ENCODE measurements around the gene HSD11B1. TPM values are rescaled to one million over a fixed set of nuclear protein-coding genes. Genes with fewer than 3 reads are reported as not detected.
A peak's percentile ranks its signal among the peaks of the same experiment; 100 is the strongest.

Gene HSD11B1
- total and polyA plus RNA-seq, 2 of the 4 experiments (the other 2 are of a cell fraction) = 0.41 to 0.72 TPM

DNA sequence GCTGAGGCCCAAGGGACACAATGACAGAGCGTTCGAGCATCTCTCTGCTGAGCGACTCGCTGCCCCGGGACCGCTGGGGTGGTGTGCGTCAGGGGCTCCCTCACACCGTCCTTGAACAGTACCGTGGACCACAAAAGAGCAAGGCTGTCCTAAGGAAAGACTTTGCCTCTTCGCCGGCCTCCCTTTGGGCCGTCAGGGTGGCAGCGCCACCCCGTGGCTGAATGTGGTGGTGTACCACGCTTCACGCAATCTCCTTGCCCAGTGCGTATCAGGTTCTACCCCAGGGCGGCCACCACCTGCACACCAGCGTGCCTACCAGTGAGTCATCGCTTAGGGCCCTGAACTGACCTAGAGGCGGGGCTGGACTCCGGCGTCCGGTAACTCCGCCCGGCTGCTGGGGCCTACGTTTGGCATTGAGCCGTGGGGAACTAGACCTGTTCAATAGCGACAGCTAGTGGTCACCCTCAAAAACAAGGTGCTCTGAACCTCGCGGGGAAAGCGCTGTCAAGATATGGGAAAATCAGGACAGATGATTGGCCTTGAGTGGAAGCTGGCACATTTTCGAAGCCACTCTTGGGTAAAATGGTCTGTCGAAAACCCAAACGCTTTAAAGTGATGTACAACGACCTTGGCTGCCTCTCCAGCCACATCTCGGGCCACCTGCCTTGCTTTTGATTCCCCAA, 43.1 kb downstream of the HSD11B1 start (continued):
- TF ChIP-seq MXI1 (IDR thresholded peaks at IDR 0.05; ENCODE audit: borderline replicate concordance, low read depth, low read length) (no peak), MAFK (IDR thresholded peaks at IDR 0.05; ENCODE audit: low read depth, low read length) (no peak)

DNA sequence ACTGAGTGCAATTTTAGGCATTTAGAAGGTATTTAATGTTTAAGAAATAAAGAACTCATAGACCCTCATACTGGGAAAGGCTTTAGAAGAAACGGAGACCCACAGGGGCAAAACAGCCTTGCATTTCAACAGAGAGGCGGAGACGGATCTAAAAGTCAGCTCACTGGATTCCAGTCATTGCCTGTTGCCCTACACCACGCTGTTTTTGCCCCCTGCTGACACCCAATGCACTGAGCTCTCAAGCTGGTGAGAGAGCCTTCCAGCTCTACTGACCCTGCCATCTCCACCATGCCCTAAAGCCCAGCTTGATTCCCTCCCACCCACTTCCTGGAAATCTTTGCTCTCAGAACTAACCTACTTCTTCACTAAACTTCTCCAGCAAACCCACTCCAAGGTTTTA, 44.0 kb downstream of the HSD11B1 start:
- H3K14ac ChIP-seq (replicated peaks; ENCODE audit: low read depth, low read length) = no peak overlapping the region
- no peak overlapping the region for H3K27ac ChIP-seq (ENCODE audit: insufficient read depth, low read length)
- in situ Hi-C loops (cut with MboI; ENCODE audit: low sequenced_read_pairs) (no loop called here), intact Hi-C loops (cut with micrococcal nuclease) (loop anchor here (1.0 to 5.0 kb wide), 2 partner anchors 101 to 179 kb away; no protein-coding TSS in a partner anchor), dilution Hi-C loops (cut with HindIII; ENCODE audit: low sequenced_read_pairs, unreplicated experiment) (no loop called here)
- no peaks in the 10 kb centered on the region for H3K9me3 ChIP-seq (ENCODE audit: control insufficient read depth, insufficient read depth, low read length)
- no peak overlapping the region for H2BK120ac ChIP-seq (ENCODE audit: low read depth, low read length)
- H4K8ac ChIP-seq (ENCODE audit: low read depth in 2 of 2, low read length in 2 of 2) = no peak overlapping the region
- H4K20me1 ChIP-seq (ENCODE audit: insufficient read depth, low read length) = no peaks in the 10 kb centered on the region
- H3K4me3 ChIP-seq (ENCODE audit: insufficient read depth, low read depth, low read length) = no peak overlapping the region
- H3K36me3 ChIP-seq (ENCODE audit: control insufficient read depth, insufficient read depth, low read length) = no peaks in the 10 kb centered on the region
- H4K91ac ChIP-seq (ENCODE audit: insufficient read depth, low read depth, low read length) = no peak overlapping the region
- H3K18ac ChIP-seq (ENCODE audit: low read depth, low read length) = no peak overlapping the region
- no peak for ATAC-seq (ENCODE audit: low read depth)
- H2AK5ac ChIP-seq (ENCODE audit: low read depth, low read length) = 0 out of 2 replicates have a peak overlapping the region, but pooled peaks have one; percentile 13
- H3K23ac ChIP-seq (ENCODE audit: low read depth, low read length) = no peak overlapping the region
- 0 out of 2 replicates have a peak, but pooled peaks cover 3% of the 10 kb centered on the region for H3K9me1 ChIP-seq (ENCODE audit: insufficient read depth, low read length)
- H3K4me2 ChIP-seq (ENCODE audit: low read depth, low read length) = no peak overlapping the region
- 0 out of 2 replicates have a peak, but pooled peaks cover 1% of the 10 kb centered on the region for H3K27me3 ChIP-seq (ENCODE audit: control insufficient read depth, insufficient read depth, low read length)
- DNase-seq = no peak
- H2AFZ ChIP-seq (replicated peaks; ENCODE audit: low read length, poor library complexity) = peak overlapping the region; percentile 82
- ChIA-PET POLR2A (ENCODE audit: unreplicated experiment) (no interaction called here), CTCF (interaction anchor here (1.1 to 1.4 kb wide), 3 partner anchors 11 to 99 kb away, joined by 3 to 10 read pairs (median 5); no protein-coding TSS in a partner anchor)
- no peak overlapping the region for H2BK5ac ChIP-seq (ENCODE audit: low read depth, low read length, poor library complexity, severe bottlenecking)
- TF ChIP-seq FOS (IDR thresholded peaks at IDR 0.05; ENCODE audit: low read depth, low read length) = no peak
- no peak for TF ChIP-seq RFX5 (IDR thresholded peaks at IDR 0.05; ENCODE audit: low read depth, low read length)
- TF ChIP-seq RCOR1 (IDR thresholded peaks at IDR 0.05; ENCODE audit: insufficient replicate concordance, low read length) = no peak
- TF ChIP-seq, protein P1, sequence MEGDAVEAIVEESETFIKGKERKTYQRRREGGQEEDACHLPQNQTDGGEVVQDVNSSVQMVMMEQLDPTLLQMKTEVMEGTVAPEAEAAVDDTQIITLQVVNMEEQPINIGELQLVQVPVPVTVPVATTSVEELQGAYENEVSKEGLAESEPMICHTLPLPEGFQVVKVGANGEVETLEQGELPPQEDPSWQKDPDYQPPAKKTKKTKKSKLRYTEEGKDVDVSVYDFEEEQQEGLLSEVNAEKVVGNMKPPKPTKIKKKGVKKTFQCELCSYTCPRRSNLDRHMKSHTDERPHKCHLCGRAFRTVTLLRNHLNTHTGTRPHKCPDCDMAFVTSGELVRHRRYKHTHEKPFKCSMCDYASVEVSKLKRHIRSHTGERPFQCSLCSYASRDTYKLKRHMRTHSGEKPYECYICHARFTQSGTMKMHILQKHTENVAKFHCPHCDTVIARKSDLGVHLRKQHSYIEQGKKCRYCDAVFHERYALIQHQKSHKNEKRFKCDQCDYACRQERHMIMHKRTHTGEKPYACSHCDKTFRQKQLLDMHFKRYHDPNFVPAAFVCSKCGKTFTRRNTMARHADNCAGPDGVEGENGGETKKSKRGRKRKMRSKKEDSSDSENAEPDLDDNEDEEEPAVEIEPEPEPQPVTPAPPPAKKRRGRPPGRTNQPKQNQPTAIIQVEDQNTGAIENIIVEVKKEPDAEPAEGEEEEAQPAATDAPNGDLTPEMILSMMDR (conservative IDR thresholded peaks at IDR 0.05; ENCODE audit: low read depth, low read length) = no peak
- no peak for TF ChIP-seq POLR2A (IDR thresholded peaks at IDR 0.05; ENCODE audit: low read depth, low read length)
- TF ChIP-seq, protein P2, sequence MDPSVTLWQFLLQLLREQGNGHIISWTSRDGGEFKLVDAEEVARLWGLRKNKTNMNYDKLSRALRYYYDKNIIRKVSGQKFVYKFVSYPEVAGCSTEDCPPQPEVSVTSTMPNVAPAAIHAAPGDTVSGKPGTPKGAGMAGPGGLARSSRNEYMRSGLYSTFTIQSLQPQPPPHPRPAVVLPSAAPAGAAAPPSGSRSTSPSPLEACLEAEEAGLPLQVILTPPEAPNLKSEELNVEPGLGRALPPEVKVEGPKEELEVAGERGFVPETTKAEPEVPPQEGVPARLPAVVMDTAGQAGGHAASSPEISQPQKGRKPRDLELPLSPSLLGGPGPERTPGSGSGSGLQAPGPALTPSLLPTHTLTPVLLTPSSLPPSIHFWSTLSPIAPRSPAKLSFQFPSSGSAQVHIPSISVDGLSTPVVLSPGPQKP (IDR thresholded peaks at IDR 0.05; ENCODE audit: borderline replicate concordance, low read depth, low read length) = no peak
- no peak for TF ChIP-seq CEBPB (IDR thresholded peaks at IDR 0.05; ENCODE audit: low read depth, low read length)
- TF ChIP-seq RAD21 (IDR thresholded peaks at IDR 0.05; ENCODE audit: low read length) = no peak
- TF ChIP-seq, protein P3, sequence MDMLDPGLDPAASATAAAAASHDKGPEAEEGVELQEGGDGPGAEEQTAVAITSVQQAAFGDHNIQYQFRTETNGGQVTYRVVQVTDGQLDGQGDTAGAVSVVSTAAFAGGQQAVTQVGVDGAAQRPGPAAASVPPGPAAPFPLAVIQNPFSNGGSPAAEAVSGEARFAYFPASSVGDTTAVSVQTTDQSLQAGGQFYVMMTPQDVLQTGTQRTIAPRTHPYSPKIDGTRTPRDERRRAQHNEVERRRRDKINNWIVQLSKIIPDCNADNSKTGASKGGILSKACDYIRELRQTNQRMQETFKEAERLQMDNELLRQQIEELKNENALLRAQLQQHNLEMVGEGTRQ (IDR thresholded peaks at IDR 0.05; ENCODE audit: low read depth, low read length) = no peak
- TF ChIP-seq BHLHE40 (IDR thresholded peaks at IDR 0.05; ENCODE audit: low read depth, low read length) = no peak
- no peak overlapping the region for H2AK9ac ChIP-seq (replicated peaks; ENCODE audit: low read depth, low read length, poor library complexity)
- no peak overlapping the region for H3K4ac ChIP-seq (ENCODE audit: low read depth, low read length)
- WGBS, 2 experiments (ENCODE audit: extremely low coverage in 2 of 2, insufficient read length in 1 of 2) = 71% methylated on average over 2 of the region's 4 CpGs; no CpG with 5 or more reads in 1 of the 2 experiments
- H3K4me1 ChIP-seq (ENCODE audit: control insufficient read depth, insufficient read depth, low read length) = no peaks in the 10 kb centered on the region
- no peak overlapping the region for H3K9ac ChIP-seq (ENCODE audit: low read depth, low read length)
- H2BK15ac ChIP-seq (ENCODE audit: low read depth, low read length) = no peak overlapping the region
- no peak overlapping the region for H2BK20ac ChIP-seq (ENCODE audit: low read depth, low read length)
- H4K5ac ChIP-seq (ENCODE audit: low read depth, low read length) = no peak overlapping the region
- no peak overlapping the region for H3K56ac ChIP-seq (ENCODE audit: extremely low read depth, insufficient read depth, low read length)
- H3K79me1 ChIP-seq (ENCODE audit: low read depth in 1 of 2, low read length in 2 of 2) = no peaks in the 10 kb centered on the region
- no TSS peak for BruUV-seq (replicated peaks)

All from IMR-90 (cell line).